HG03159 (cell line): ENCODE measurements around the gene SON.
"Not testable (repeated sequence)": the region's sequence is repeated elsewhere in the genome, so short reads cannot be mapped to it uniquely, and the experiment has no call there.

ENCODE experiments used
- ATAC-seq: cut with Tn5 transposase; IDR thresholded peaks from one replicate; pipeline ENCODE4 v1.9.1; 2021; ENCODE audit warnings: mild to moderate bottlenecking, moderate library complexity; ENCODE audit not compliant: unreplicated experiment

The SON gene

GRCh38 chr21:33566514-33566913 lies 23.7 kb downstream of the SON start:
- ATAC-seq: no peak

GRCh38 chr21:33567914-33568313 lies 25.1 kb downstream of the SON start:
- no peak for ATAC-seq

- no peak for ATAC-seq
These were observed 25.6 kb downstream of the SON start for GRCh38 chr21:33568448-33568847.

- no peak for ATAC-seq
These were observed 27.2 kb downstream of the SON start for GRCh38 chr21:33569991-33570390.

GRCh38 chr21:33572350-33572749 lies 29.5 kb downstream of the SON start:
- no peak for ATAC-seq

GRCh38 chr21:33576741-33577141 lies 33.9 kb downstream of the SON start:
- ATAC-seq: not testable (repeated sequence)

- no peak for ATAC-seq
These were observed 35.4 kb downstream of the SON start for GRCh38 chr21:33578214-33578613.

- ATAC-seq: no peak
These were observed 36.2 kb downstream of the SON start for GRCh38 chr21:33578959-33579542.

- ATAC-seq: no peak
These were observed 41.6 kb downstream of the SON start for GRCh38 chr21:33584455-33584854.

GRCh38 chr21:33586927-33587326 lies 44.1 kb downstream of the SON start:
- no peak for ATAC-seq

GRCh38 chr21:33587792-33588484 lies 45.1 kb downstream of the SON start:
- ATAC-seq: peak; percentile 27

GRCh38 chr21:33588485-33589335 lies 45.9 kb downstream of the SON start, which contains the start of gene DONSON:
DONSON (minus strand) TSS chr21:33588684; CDS start chr21:33588641, 43 bp downstream.
- peak; percentile 82 for ATAC-seq

GRCh38 chr21:33598051-33598450 lies 55.2 kb downstream of the SON start:
- ATAC-seq: no peak

- ATAC-seq: no peak
These were observed 65.7 kb downstream of the SON start for GRCh38 chr21:33608559-33608958.

GRCh38 chr21:33611006-33611744 lies 68.3 kb downstream of the SON start:
- ATAC-seq: no peak

GRCh38 chr21:33617565-33617964 lies 74.7 kb downstream of the SON start:
- not testable (repeated sequence) for ATAC-seq

- no peak for ATAC-seq
These were observed 75.6 kb downstream of the SON start for GRCh38 chr21:33618407-33618806.

- no peak for ATAC-seq
These were observed 76.9 kb downstream of the SON start for GRCh38 chr21:33619726-33620125.

GRCh38 chr21:33622253-33622652 lies 79.4 kb downstream of the SON start:
- ATAC-seq: no peak

- not testable (repeated sequence) for ATAC-seq
These were observed 83.3 kb downstream of the SON start for GRCh38 chr21:33626151-33626550.
